ENCODE data around the gene SLC25A24.

SLC25A24 gene

GRCh38 chr1:108096089-108096488 lies 104.1 kb downstream of the SLC25A24 start:
- no peak for DNase-seq

- no peak for DNase-seq
Measured at GRCh38 chr1:108089477-108089876, 110.7 kb downstream of the SLC25A24 start.

- no peak for DNase-seq
Measured at GRCh38 chr1:108085628-108086027, 114.5 kb downstream of the SLC25A24 start.

GRCh38 chr1:108084866-108085477 lies 115.2 kb downstream of the SLC25A24 start:
- no peak for DNase-seq
